Measurements from ENCODE around the gene TRIM47.

DNA sequence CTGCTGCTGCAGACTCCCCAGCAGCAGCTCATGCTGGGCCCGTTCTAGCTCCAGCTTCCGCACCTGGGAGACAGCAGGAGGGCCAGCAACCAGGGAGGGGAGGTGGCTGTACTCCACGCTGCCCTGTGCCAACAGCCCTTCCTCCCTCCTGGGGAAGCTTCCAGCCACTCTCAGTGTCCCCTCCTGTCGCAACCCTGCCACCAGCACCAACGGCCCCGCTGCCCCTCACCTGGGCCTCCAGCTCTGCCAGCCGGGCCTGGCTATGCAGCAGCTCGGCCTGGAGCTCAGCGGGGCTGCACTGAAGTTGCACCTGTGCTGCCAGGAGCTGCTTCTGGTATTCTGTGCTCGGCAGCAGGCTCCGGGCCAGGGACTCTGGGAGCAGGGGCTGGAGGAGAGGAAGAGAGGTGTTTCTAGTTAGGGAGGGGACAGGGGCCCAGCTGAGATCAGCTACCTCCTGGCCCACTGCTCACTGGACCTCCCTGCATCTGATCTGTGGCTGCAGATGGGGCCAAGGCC lies 41.7 kb upstream of the TRIM47 start:
- TF ChIP-seq, protein P1, sequence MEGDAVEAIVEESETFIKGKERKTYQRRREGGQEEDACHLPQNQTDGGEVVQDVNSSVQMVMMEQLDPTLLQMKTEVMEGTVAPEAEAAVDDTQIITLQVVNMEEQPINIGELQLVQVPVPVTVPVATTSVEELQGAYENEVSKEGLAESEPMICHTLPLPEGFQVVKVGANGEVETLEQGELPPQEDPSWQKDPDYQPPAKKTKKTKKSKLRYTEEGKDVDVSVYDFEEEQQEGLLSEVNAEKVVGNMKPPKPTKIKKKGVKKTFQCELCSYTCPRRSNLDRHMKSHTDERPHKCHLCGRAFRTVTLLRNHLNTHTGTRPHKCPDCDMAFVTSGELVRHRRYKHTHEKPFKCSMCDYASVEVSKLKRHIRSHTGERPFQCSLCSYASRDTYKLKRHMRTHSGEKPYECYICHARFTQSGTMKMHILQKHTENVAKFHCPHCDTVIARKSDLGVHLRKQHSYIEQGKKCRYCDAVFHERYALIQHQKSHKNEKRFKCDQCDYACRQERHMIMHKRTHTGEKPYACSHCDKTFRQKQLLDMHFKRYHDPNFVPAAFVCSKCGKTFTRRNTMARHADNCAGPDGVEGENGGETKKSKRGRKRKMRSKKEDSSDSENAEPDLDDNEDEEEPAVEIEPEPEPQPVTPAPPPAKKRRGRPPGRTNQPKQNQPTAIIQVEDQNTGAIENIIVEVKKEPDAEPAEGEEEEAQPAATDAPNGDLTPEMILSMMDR (IDR thresholded peaks at IDR 0.05), result no peak
- no peak for TF ChIP-seq ZFX (IDR thresholded peaks at IDR 0.05; ENCODE audit: borderline replicate concordance)
